ENCODE data around the gene LIMCH1. TPM values are rescaled to one million over a fixed set of nuclear protein-coding genes. Genes with fewer than 3 reads are reported as not detected.

LIMCH1 gene
- total and polyA plus RNA-seq, 10 donors, result 14.4 to 434 (median 212) TPM

DNA sequence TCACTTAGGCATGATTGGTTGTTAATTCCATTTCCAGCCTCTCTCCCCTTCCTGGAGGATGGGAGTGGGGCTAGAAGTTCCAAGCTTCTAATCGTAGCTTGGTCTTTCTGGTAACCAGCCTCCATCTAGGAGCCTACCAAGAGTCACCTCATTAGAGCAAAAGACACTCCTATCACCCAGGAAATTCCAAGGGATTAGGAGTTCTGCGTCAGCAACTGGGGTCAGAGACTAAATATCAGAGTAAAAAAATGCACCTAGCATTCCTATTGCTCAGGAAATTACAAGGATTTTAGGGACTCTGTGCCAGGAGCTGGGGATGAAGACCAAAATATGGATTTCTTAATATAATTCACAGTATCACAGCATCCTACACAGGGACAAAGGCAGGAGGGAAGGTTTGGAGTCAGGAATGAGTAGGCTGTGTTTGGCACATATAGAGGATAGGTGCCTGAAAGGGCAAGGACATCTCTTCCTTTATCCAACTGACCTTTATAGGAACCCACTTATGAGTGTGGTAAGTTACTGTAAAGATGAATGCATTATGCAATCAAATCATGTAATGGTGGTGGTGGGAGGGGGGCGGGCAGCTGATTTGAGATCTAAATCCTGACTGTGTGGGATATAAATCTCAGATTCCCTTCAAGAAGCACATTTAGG is 30.5 kb upstream of the LIMCH1 start:
- Histone ChIP-seq H3K9me3 (no peaks in the 10 kb centered on the region), H3K36me3 (no peaks in the 10 kb centered on the region), H3K4me1 (no peaks in the 10 kb centered on the region), H3K27ac (no peak overlapping the region), H3K27me3 (replicated peaks in 1 of 7) (no peaks in the 10 kb centered on the region), H3K4me3 (no peak overlapping the region)
- 80 to 89% (median 83%) methylated on average over 3 of the region's 3 CpGs for WGBS, 5 donors
- TF ChIP-seq POLR2AphosphoS5 (IDR thresholded peaks at IDR 0.05) (no peak), POLR2A (IDR thresholded peaks at IDR 0.05) (no peak)
- TF ChIP-seq, protein P1, sequence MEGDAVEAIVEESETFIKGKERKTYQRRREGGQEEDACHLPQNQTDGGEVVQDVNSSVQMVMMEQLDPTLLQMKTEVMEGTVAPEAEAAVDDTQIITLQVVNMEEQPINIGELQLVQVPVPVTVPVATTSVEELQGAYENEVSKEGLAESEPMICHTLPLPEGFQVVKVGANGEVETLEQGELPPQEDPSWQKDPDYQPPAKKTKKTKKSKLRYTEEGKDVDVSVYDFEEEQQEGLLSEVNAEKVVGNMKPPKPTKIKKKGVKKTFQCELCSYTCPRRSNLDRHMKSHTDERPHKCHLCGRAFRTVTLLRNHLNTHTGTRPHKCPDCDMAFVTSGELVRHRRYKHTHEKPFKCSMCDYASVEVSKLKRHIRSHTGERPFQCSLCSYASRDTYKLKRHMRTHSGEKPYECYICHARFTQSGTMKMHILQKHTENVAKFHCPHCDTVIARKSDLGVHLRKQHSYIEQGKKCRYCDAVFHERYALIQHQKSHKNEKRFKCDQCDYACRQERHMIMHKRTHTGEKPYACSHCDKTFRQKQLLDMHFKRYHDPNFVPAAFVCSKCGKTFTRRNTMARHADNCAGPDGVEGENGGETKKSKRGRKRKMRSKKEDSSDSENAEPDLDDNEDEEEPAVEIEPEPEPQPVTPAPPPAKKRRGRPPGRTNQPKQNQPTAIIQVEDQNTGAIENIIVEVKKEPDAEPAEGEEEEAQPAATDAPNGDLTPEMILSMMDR (IDR thresholded peaks at IDR 0.05 in 8 of 11, conservative IDR thresholded peaks at IDR 0.05 in 3 of 11), result no peak
- no peak for DNase-seq
- intact Hi-C loops (cut with DNase I; ENCODE audit: low total_unique reads), result no loop called here

DNA sequence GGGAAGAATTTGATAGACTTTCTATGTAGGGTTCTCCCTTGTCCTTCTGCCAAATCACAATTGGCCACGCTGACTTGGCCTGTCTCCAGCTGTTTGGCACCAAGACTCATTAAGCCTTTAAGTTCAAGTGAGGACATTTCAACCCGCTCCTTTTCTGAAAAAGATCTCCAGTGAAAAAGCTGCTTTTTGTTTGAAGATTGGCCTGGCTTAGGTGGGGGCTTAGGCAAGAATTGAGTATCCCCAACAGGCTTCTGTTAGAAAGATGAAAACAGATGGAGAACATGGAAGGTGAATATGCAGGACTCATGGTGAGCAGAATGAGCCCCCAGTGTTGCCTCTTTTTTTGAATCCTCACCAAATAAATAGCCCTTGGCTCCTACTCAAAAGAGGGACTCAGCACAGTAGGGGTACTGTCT is 28.5 kb upstream of the LIMCH1 start:
- no peak for DNase-seq
- intact Hi-C loops (cut with DNase I; ENCODE audit: low total_unique reads), result no loop called here
- no peaks in the 10 kb centered on the region for H3K36me3 ChIP-seq
- TF ChIP-seq, protein P1 (IDR thresholded peaks at IDR 0.05 in 8 of 11, conservative IDR thresholded peaks at IDR 0.05 in 3 of 11), result no peak
- no peak for TF ChIP-seq POLR2A (IDR thresholded peaks at IDR 0.05)
- no peak for TF ChIP-seq POLR2AphosphoS5 (IDR thresholded peaks at IDR 0.05)
- no peaks in the 10 kb centered on the region for H3K27me3 ChIP-seq (replicated peaks in 1 of 7)
- peaks cover 0 to 13% (median 0%) of the 10 kb centered on the region in 6 donors for H3K4me1 ChIP-seq
- H3K27ac ChIP-seq, result no peak overlapping the region
- WGBS, 5 donors, result 48 to 69% (median 62%) methylated on average over 2 of the region's 2 CpGs
- H3K4me3 ChIP-seq, result no peak overlapping the region
- H3K9me3 ChIP-seq, result no peaks in the 10 kb centered on the region

DNA sequence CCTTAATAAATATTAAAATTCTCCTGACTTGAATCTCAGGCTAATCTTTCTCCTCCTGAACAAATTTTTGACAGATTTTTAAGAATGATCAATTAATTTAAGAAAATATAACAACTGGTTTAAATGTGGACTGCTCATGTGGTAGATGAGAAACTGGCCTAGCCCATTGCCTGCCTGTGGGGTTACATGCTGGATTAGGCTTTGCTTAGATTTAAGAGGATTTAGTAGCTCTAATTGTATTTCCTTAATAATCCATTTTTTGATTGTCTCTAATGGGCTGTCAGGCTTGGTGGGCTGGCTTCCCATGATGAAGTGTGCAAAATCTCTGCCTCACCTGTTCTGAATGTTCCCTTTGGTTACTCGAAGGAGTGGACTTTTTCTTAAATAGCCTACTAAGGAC is 27.8 kb upstream of the LIMCH1 start:
- DNase-seq, result no peak
- WGBS, 5 donors, result 78 to 90% (median 87%) methylated on average over 1 of the region's 1 CpG
- Histone ChIP-seq H3K27me3 (replicated peaks in 1 of 7) (no peaks in the 10 kb centered on the region), H3K27ac (no peak overlapping the region), H3K4me1 (peaks cover 0 to 21% (median under 1%) of the 10 kb centered on the region in 6 donors), H3K4me3 (no peak overlapping the region), H3K36me3 (no peaks in the 10 kb centered on the region), H3K9me3 (no peaks in the 10 kb centered on the region)
- intact Hi-C loops (cut with DNase I; ENCODE audit: low total_unique reads), result no loop called here
- TF ChIP-seq POLR2A (IDR thresholded peaks at IDR 0.05) (no peak), POLR2AphosphoS5 (IDR thresholded peaks at IDR 0.05) (no peak)
- TF ChIP-seq, protein P1 (IDR thresholded peaks at IDR 0.05 in 8 of 11, conservative IDR thresholded peaks at IDR 0.05 in 3 of 11), result no peak

DNA sequence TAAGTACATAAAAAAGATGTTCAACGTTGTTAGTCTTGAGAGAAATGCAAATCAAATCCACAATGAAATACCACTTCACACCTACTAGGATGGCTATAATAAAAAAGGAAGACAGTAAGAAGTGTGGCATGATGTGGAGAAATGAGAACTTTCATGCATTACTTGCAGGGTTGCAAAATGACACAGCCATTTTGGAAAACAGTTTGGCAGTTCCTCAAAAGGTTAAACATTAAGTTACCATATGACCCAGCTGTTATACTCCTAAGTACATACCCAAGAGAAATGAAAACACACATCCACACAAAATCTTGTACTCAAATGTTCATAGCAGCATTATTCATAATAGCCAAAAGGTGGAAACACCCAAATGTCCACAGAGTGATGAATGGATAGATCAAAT is 25.8 kb upstream of the LIMCH1 start:
- Histone ChIP-seq H3K4me3 (no peak overlapping the region), H3K36me3 (no peaks in the 10 kb centered on the region), H3K27me3 (replicated peaks in 1 of 7) (no peaks in the 10 kb centered on the region), H3K9me3 (no peaks in the 10 kb centered on the region), H3K27ac (peak overlapping the region in 2 of 8 donors; percentile 41 to 45), H3K4me1 (peaks cover 0 to 31% (median 6%) of the 10 kb centered on the region in 6 donors)
- TF ChIP-seq POLR2AphosphoS5 (IDR thresholded peaks at IDR 0.05), result no peak
- TF ChIP-seq POLR2A (IDR thresholded peaks at IDR 0.05), result no peak
- TF ChIP-seq, protein P1 (IDR thresholded peaks at IDR 0.05 in 8 of 11, conservative IDR thresholded peaks at IDR 0.05 in 3 of 11), result no peak
- intact Hi-C loops (cut with DNase I; ENCODE audit: low total_unique reads), result no loop called here
- DNase-seq, result no peak
- 58 to 79% (median 60%) methylated on average over 1 of the region's 1 CpG for WGBS, 5 donors
